GM13976 (cell line): Measurements from ENCODE around the gene SPOPL.
"Not testable (repeated sequence)": the region's sequence is repeated elsewhere in the genome, so short reads cannot be mapped to it uniquely, and the experiment has no call there.

Experiments used
- DNase-seq: peaks from one replicate; pipeline ENCODE4 v3.0.0; 2012; ENCODE audit warnings: low spot score
- in situ Hi-C: fragments of 300-500 bp; cut with MboI; formaldehyde crosslinking; loops from one replicate; pipeline ENCODE4 v1.12.0; 2022; ENCODE audit warnings: low sequenced_read_pairs, mixed read lengths, inconsistent platforms; ENCODE audit not compliant: unreplicated experiment
- TF ChIP-seq, protein P1 (sequence below): IDR thresholded peaks from 2 replicates; pipeline ENCODE4 v1.5.1; 2012; ENCODE audit warnings: borderline replicate concordance, mild to moderate bottlenecking; ENCODE audit not compliant: insufficient read depth; ENCODE audit errors: extremely low read depth, missing control alignments, control extremely low read depth

SPOPL gene

GRCh38 chr2:138476940-138477339 is 24.6 kb upstream of the SPOPL start:
- in situ Hi-C loops = loop anchor here (25.0 kb wide), 1 partner anchor 235 kb away; no protein-coding TSS in a partner anchor
- no peak for DNase-seq
- TF ChIP-seq, protein P1, sequence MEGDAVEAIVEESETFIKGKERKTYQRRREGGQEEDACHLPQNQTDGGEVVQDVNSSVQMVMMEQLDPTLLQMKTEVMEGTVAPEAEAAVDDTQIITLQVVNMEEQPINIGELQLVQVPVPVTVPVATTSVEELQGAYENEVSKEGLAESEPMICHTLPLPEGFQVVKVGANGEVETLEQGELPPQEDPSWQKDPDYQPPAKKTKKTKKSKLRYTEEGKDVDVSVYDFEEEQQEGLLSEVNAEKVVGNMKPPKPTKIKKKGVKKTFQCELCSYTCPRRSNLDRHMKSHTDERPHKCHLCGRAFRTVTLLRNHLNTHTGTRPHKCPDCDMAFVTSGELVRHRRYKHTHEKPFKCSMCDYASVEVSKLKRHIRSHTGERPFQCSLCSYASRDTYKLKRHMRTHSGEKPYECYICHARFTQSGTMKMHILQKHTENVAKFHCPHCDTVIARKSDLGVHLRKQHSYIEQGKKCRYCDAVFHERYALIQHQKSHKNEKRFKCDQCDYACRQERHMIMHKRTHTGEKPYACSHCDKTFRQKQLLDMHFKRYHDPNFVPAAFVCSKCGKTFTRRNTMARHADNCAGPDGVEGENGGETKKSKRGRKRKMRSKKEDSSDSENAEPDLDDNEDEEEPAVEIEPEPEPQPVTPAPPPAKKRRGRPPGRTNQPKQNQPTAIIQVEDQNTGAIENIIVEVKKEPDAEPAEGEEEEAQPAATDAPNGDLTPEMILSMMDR = no peak

DNA sequence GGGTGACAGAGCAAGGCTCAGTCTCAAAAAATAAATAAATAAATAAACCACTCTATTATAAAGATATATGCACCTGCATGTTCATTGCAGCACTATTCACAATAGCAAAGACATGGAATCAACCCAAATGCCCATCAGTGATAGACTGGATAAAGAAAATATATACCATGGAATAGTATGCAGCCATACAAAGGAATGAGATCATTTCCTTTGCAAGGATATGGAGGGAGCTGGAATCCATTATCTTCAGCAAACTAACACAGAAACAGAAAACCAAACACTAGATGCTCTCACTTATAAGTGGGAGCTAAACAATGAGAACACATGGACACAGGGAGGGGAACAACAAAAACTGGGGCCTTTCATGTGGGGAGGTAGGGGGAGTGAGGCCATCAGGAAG is 18.8 kb upstream of the SPOPL start:
- in situ Hi-C loops = loop anchor here (25.0 kb wide), 1 partner anchor 230 kb away; no protein-coding TSS in a partner anchor
- DNase-seq = not testable (repeated sequence)

DNA sequence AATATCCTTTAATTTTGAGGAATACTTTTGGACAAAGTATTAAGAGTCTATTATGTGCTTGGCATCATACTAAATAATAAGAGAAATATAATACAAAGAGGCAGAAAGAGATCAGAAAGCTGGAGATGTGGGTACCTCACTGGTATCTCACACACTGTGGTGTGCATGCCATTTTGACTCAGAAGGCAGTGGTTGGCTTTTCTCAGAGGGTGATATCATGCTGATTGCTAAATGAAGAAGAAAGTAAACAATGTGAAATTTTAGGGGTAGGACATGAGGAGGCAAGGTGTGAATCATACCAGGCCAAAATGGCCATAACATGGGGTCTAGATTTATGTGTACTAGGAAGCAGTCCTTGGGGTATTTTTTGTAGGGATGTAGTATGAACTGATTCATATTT is 16.6 kb upstream of the SPOPL start:
- TF ChIP-seq, protein P1 = no peak
- in situ Hi-C loops = loop anchor here (25.0 kb wide), 1 partner anchor 227 kb away; no protein-coding TSS in a partner anchor
- no peak for DNase-seq

- TF ChIP-seq, protein P1 = no peak
- no peak for DNase-seq
- in situ Hi-C loops = loop anchor here (25.0 kb wide), 1 partner anchor 226 kb away; no protein-coding TSS in a partner anchor
Observed at GRCh38 chr2:138486363-138487198, 15.0 kb upstream of the SPOPL start.

DNA sequence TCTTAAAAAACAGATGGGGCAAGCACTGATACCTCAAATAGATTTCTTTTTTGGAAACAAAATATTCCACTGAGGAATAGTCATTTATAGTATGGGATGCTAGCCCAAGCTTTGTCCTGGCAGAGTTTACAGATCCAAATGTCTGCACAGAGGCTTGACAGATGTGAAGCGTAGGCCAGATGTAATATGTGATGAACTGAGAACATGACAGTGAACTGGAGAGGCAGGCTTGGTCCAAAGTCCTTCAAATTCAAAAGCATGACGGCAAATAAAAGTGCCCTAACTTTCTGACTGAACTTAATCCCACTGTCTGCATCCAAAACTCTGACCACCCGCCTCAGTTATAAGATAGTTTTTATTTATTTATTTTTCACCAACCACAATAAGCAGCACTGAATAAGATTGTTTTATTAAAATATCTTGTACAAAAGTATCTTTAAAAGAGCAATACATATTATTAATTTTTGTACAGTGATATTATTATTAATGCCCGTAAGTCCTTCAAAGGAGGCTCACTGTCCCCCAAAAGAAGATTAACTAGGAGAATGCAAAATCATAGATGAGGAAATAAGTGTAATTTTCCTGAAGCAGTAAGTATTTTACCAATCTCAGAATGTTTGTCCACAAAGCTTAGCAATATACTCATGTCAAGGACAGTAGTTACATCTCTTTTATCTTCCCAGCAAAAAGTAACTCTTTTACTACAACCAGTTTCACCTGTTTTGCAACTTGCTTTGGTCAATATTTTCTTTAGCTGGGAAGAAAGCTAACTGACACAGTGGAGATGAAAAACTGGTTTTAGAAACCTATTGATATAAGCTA is 10.7 kb upstream of the SPOPL start:
- no peak for DNase-seq
- TF ChIP-seq, protein P1 = no peak
- in situ Hi-C loops = loop anchor here (25.0 kb wide), 1 partner anchor 221 kb away; no protein-coding TSS in a partner anchor

GRCh38 chr2:138491495-138491862 is 10.1 kb upstream of the SPOPL start:
- no peak for DNase-seq
- in situ Hi-C loops = loop anchor here (25.0 kb wide), 1 partner anchor 221 kb away; no protein-coding TSS in a partner anchor
- TF ChIP-seq, protein P1 = no peak
